ENCODE results near the gene CBX6.

The CBX6 gene

GRCh38 chr22:38873469-38874411 lies 1.7 kb upstream of the CBX6 start:
- DNase-seq (ENCODE audit: low read depth in 2 of 2), result peak in 1 of 2 donors; percentile 34

DNA sequence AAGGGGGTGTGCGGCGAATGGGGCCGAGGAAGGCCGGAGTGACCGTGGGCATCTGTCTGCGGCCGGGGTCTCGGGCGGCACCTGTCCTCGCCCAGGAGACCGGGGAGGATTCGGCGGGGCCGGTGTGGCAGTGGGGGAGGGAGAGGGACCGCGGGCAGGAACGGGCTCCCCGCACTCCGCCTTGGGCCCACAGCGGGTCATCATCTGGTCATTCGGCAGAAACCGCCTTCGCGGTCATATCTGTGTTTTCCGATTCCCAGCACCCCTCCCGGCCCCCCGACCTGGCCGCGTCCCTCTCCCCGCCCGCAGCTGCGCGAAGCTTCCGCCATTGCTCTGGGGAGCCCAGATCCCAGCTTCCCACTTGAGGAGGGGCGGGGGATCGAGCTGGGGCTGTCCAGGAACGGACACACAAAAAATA lies 824 bp upstream of the CBX6 start:
- DNase-seq (ENCODE audit: low read depth in 2 of 2), result no peak

DNA sequence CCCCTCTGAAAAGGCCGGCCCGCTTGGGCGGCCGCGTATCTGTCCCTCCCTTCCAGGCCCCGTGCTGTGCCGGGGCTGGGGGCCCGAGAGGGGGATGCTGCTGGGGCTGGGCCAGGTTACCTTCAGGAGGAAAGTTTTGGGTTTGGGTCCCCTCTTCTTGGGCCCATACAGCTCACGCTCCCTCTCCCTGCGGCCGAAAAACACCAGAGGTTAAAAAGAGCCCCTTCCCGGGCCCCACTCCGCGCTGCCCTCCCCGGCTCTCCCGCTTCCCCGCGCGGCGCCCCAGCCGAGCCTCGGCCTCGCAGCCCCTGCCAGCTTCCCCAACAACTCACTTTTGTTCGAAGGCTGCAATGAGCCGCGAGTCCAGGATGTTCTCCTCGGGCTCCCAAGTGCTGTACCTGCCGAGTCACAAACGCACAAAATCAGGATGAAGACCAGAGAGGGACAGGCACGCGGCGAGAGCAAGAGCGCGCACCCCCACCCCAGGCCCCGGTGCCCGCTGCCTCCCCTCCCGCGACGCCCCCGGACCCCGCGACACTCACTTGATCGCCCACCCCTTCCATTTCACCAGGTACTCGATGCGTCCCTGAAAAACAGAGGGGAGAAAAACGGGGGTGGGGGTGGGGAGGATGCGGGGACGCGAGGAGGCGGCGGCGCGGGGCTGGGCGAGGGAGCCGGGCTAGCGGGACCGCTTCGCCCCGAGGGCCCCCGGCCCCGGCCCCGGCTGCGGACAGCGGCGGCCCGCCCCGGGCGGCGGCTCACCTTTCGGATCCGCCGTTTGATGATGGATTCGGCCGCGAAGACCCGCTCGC lies 450 bp downstream of the CBX6 start:
- no peak for DNase-seq (ENCODE audit: low read depth in 2 of 2)

- DNase-seq (ENCODE audit: low read depth in 2 of 2), result no peak
Measured at GRCh38 chr22:38870791-38871359, 1.1 kb downstream of the CBX6 start.

DNA sequence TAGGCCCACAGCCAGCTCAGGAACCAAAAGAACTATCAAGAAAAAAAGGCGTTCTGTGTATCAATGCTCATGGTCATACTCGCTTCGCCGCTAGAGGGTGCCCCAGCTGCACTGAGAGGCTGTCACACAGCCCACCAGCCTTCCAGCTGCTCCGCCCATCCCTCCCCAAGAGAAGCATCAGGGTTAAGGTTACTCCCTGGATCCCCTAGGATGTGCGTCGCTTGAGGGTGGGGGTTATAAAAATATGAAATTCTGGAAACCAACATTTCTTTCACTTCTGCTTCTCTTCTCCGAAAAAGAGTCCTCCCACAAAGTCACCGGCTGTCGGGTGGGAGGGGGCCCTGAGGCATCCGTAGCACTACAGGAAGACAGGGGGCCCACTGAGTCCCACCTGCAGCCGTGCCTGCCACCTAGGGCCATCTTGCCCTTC lies 1.7 kb downstream of the CBX6 start:
- peak; percentile 68 to 80 for DNase-seq (ENCODE audit: low read depth in 2 of 2)

- DNase-seq (ENCODE audit: low read depth in 2 of 2), result no peak
Measured at GRCh38 chr22:38869663-38870062, 2.4 kb downstream of the CBX6 start.

GRCh38 chr22:38868886-38869381 lies 3.1 kb downstream of the CBX6 start:
- DNase-seq (ENCODE audit: low read depth in 2 of 2), result peak; percentile 65 to 81

- no peak for DNase-seq (ENCODE audit: low read depth in 2 of 2)
Measured at GRCh38 chr22:38868286-38868721, 3.7 kb downstream of the CBX6 start.

GRCh38 chr22:38867471-38868285 lies 4.3 kb downstream of the CBX6 start:
- DNase-seq (ENCODE audit: low read depth in 2 of 2), result no peak

GRCh38 chr22:38867124-38867455 lies 4.9 kb downstream of the CBX6 start:
- DNase-seq (ENCODE audit: low read depth in 2 of 2), result no peak

DNA sequence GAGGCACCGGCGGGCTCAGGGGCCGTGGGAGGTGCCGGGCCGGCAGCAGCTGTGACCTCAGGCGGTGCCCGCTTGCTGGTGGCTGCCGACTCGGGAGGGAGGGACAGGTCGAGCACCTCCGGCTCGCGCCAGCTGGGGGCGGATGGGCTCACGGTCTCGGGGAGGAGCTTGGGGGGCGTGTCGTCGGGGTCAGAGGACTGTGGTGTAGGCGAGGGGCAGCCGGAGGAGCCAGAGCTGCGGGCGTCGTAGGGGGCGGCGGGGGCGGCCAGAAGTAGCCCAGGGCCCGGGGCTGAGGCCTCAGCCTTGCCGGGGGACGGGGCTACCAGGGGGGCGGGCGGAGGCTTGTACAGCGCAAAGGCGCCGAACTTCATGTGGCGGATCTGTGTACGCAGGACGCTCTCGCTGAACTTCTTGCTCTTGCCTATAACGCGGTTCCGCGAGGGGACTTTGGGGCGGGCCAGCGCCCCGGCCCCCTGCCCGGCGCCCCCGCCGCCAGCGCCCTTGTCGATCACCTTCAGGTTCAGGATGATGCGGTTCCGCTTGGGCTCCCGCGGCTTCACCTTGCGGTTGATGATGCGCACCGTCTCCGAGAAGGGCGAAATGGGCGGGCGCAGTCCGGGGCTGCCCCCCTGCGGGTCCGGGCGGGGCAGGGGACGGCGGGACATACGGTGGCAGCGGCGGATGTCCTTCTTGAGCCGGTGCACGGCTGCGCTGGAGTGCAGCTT lies 5.5 kb downstream of the CBX6 start:
- no peak for DNase-seq (ENCODE audit: low read depth in 2 of 2)

DNA sequence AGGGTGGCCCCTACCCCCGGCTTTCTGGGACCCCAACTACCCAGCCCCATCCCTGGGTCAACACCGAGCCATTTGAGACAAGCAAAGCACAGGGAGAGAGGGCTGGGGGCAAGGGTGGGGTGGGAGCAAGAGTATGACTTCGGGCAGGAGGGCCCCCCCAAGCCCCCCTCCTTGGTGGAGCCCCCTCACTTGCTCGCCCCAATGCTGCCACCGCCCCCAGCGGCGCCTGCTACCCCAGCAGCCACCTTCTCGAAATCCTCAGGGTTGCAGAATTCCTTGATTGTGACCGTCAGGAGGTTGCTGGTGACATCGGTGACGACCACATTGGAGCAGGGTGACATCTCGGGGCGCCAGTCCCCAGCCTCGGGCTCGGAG lies 6.0 kb downstream of the CBX6 start:
- no peak for DNase-seq (ENCODE audit: low read depth in 2 of 2)

DNA sequence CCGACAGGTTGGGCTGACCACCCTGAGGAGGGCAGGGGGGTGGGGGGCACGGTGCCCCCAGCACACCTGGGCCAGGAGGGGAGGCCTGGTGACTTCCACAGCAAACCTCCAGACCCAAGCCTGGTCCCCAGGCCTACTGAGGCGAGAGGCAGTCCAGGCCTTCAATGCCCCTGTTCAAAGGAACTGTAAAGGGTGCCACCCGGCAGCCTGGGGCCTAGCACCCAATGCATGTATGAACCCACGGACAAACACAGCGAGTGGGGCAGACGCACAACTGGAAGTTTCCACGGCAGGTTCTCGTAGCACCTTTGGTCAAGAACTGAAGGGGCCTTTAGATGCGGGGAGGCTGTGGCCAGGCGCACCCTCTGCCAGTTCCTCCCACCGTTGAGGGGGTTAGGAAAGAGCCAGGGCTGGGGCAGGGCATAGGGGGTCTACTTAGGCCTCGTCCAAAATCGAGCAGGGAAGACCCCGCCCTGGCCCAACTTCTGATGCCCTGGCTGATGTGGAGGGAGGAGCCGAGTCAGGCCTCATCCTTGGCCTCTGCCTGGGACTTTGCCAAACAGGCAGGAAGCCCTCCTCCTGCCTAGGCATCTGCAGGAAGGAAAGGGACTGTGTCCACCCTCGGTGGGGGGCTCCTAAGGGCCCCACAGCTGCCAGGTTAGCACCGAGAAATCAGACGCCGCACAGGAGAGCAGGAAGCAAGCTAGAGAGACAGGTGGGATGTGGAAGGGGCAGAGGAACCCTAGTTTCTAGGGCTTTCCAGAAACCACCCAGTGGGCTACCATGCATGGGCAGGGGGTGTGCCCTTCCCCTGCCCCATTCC lies 6.6 kb downstream of the CBX6 start:
- DNase-seq (ENCODE audit: low read depth in 2 of 2), result no peak

DNA sequence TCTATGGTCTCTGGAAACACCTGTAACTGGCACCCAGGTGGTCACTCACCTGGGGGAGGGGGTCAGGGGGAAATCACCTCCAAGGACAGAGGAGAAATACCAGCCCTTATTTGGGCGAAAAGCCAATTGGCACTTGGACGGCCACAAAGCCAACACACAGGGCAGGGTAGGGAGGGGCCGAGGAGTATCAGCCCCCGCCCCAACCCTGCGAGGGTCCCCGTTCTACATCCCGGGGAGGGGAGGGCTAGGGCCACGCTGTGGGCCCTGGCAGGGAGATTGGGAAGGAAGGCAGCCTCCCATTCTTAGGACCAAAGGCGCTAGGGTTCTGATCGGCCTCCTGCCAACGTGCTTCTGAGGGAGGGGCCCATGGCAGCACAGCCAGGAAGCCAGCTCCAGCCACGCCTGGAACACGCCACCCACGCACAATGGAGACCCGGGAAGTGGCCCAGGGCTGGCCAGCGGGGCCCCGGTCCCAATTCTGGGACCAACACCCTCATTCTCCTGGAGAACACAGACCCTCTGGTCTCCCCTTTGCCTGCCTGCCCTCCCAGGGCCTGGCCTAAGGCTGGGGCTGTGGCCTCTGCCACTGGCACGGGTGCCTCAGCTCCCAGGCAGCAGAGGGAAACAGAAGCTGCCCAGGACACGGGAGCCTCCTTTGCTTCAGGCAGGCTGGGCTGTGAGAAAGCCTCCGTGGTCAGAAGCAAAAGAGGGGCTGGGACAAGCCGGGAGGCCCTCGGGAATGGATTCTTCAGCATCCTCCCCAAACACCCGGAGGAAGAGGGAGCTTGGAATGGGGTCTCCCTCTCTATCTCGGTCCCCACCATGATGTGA lies 7.4 kb downstream of the CBX6 start:
- no peak for DNase-seq (ENCODE audit: low read depth in 2 of 2)

DNA sequence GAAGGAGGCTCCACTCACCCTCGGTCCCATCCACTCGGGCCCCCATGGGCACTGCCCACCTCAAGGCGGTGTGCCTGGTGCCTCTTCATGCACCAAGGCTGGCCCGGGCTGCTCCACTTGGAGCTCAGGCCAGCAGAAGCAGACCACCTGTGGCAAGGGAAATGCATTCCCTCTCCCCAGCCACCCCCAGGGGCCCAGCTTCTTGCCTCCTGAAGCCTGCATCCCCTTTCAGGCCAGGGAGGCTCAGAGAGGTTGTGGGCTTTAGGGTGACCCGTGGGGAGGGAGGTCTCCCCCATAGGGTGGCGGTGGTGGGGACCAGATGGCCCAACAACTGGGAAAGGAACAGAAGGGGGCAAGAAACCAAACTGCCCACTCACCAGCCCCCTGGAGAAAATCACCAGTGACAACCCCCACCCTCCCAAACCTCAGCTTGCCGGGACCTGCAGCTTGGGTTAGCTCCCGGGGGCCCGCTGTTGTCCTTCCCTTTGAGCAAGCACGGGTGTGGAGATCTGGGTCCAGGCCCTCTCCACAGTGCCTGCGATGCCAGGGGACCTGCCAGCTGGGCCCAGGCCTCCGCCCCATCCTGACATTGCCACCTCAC lies 8.4 kb downstream of the CBX6 start:
- DNase-seq (ENCODE audit: low read depth in 2 of 2), result no peak

- no peak for DNase-seq (ENCODE audit: low read depth in 2 of 2)
Measured at GRCh38 chr22:38862375-38863329, 9.4 kb downstream of the CBX6 start.

GRCh38 chr22:38861927-38862326 lies 10.1 kb downstream of the CBX6 start:
- DNase-seq (ENCODE audit: low read depth in 2 of 2), result no peak

All from stimulated activated CD4-positive, alpha-beta T cell treated with anti-CD3 and anti-CD28 coated beads, Interleukin-1b, Interleukin-23, amount 100 ng/mL, for 1 hour (primary cell).